CD4-positive, alpha-beta T cell treated with Interferon gamma for 1 hour (primary cell): ENCODE measurements around the gene SOX10.

Experiments
- DNase-seq: peaks from one replicate; pipeline ENCODE4 v3.0.0-alpha.2; 2020

SOX10 gene

DNA sequence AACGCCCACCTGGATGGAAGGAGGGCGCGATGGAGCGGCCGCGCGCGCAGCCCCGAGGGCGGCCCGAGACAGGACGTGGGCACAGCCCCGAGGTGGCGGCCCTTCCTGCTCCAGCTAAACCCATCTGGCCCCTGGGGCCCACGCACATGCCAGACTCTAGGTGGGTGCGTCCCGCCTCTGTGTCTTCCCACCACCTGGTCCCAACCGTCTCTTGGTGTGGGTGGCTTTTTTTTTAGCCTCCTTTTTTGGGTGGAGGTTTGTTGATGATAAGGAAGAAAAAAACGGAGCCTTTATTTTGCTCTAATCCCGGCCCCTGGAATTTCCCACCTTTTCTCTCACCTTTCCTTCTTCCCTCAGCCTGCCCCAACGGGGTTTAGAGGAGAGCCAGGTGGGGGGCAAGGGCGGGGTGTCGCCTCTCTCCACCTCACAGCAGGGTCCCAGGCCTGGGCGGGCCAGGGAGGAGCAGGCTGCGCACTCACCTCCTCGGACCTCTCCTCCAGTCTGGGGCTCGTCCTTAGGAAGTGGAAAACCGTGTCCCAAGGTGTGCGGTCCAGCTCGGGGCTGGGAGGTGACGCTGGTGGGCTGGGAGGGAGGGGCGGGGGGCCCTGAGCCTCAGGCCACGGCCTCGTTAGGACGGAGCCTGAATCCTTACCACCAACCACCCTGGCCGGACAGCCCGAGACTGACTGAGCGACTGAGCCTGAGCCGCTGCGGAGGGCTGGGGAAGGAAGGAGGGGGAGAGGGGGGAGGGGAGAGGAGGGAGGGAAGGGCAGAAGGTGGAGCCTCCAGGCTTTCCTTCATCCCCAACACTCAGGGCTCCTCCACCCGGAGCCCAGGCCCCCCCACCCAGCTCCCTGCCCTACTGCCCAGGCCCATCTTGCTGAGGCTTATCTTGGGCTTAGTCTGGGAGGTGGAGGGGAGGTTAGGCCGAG is at the start of gene SOX10:
Gene SOX10 (minus strand): TSS at position 696 of the 932 bp plus-strand sequence. CDS start 771 bp downstream, outside the sequence.
- DNase-seq, result no peak

DNA sequence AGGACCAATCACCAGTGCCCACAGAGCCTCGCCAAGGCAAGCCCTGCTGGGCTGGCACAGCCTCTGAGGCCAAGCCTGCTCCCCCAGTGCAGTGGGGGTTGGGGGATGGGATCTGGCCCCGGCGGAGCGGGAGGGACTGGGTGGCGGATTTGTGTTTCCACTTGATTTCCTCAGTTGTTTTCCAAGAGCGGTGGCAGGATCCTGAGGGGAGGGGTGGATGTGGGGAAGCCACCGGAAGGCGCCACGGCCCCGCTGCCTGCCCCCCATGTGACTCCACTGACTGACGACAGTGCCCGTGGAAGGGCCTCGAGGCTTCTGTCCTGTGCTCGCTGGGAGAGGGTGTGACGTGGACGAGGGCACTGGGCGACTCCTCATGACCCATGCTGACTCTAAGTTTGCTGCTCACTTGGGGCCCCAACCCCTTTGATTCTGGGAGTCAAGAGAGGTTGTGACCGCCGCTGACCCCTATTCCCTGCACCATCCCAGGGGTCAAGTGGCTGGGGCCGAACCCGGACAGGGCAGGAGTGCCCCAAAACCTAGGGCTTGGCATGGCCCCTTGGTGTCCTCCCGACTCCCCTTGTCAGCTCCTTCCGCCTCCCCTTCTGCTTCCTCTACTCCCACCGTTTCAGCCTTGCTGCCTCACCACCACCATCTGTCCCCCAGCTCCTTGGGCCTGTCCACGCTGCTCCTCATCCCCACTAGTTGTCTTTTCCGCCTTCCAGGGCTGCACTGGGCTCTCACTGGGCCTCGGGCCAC is 49.3 kb upstream of the SOX10 start:
- DNase-seq, result no peak

DNA sequence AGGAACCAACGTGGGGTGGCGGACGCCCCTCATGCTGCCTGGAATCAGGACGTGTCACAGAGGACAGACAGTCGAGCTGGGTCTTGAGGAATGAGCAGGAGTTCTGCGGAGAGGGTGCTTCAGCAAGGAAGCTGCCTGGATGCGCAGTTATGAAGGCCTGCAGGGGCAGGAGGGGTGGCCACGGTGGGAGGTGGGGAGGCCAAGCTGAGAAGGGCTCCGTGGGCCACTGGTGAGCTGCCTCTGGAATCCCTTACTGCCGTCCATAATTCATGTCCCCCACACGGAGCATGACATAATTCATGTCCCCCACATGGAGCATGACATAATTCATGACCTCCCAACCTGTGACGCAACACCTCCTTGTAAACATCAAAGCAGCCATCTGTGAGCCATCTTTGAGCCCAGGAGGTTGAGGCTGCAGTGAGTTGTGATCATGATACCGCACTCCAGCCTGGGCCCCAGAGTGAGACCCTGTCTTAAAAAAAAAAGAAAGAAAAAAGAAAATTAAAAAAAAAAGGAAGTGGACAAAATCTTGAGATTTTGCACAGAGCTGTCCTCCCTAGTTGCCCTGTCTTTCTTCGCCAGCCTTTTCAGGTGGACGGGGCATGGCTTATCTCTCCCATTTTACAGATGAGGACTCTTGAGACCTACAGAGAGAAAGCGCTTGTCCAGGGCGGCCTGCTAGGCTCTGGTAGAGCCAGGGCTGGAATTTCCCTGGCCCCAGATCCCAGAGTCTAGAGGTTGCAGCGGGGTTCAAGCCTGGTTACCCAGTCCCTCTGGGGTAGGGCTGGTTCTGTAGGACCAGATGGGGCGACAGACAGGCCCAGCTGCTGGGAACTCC is 48.5 kb upstream of the SOX10 start:
- DNase-seq, result no peak

DNA sequence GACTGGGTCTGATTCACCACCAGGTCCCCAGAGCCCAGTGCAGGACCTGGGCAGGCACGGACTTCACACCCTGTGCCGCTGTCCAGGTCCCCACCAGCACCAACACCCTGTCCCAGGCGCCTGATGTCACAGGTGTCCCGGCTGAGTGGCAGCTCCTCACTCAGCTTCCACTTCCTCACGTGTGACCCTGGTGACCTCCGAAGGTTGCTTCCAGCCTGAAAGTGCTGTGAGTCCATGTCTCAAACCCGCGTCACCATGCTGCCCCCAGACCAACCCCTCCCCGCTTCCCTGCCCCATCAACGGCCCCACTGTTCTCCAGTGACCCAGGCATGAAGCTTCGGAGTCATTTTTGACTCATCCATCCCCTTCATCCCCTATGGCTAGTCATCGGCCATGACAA is 47.1 kb upstream of the SOX10 start:
- no peak for DNase-seq

DNA sequence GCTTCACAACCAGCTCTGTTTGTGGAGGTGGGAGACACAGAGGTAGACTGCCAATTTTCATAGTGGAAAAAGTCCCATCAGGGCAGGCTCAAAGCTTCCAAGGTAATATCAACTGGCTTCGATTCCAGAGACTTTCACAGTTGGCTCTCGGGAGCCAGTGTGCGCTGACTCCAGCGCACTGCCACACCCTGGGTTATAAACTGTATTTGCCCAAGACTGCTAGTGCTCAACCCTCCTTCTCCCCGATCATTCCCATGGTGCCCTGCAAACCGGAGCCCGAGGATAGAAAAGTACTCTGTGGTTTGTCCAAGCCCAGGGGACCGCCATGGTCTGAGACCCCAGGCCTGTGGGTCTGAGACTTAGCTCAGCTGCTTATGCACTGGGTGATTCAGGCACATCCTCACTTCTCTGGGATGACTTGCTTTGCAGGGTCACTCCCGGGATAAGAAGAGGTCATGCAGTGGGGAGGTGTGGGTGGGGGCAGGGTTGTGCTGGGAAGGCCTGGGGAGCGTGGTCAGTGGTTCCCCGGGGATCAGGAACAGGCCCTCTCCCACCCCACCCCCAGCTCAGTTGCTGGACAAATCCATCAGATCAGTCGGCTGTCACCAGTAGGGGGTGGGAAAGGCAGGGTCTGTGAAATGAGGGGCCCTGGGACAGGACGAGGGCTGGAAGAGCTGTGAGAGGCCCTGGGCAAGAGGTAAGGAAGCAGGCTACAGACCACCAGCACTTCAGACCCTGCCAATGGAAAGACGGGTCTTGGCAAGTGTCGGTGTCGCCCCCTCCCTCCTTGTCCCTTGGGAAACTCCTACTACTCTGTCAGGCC is 46.2 kb upstream of the SOX10 start:
- DNase-seq, result no peak

DNA sequence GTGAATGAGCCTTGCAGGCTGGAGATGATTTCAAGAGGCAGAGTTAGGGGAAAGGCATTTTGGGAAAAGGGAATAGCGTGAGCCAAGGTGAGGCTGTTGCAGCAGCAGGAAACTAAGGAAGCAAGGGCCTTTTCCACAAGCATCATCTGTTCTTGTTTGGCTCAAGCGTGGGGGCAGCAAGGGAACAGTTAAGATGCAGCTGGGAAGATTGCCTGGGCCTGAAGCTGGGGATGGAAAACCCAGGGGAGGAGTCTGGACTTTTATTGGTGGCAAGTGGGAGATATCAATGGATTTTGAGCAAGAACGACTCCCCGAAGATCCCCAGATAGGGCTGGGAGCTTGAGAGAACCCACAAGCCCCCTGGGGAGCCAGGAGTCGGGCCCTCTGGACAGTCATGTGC is 45.5 kb upstream of the SOX10 start:
- DNase-seq, result no peak

DNA sequence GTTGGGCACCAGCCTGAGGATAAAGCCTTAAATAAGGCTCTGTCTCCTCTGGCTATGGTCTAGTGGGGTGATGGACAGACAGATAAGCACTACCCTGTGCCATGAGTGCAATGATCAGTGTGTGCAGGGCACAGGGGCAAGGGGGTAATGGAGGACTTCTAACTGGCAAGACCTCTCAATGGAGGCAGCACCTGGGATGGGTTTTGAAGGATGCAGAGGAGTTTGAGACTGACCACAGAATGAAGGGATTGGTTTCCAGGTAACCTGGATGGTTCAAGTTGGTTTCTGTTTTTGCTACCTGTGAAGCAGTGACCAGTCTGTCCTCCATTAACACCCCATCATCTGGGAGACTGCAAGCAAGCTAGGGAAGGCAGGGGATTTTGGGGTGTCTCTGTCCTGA is 45.0 kb upstream of the SOX10 start:
- no peak for DNase-seq

DNA sequence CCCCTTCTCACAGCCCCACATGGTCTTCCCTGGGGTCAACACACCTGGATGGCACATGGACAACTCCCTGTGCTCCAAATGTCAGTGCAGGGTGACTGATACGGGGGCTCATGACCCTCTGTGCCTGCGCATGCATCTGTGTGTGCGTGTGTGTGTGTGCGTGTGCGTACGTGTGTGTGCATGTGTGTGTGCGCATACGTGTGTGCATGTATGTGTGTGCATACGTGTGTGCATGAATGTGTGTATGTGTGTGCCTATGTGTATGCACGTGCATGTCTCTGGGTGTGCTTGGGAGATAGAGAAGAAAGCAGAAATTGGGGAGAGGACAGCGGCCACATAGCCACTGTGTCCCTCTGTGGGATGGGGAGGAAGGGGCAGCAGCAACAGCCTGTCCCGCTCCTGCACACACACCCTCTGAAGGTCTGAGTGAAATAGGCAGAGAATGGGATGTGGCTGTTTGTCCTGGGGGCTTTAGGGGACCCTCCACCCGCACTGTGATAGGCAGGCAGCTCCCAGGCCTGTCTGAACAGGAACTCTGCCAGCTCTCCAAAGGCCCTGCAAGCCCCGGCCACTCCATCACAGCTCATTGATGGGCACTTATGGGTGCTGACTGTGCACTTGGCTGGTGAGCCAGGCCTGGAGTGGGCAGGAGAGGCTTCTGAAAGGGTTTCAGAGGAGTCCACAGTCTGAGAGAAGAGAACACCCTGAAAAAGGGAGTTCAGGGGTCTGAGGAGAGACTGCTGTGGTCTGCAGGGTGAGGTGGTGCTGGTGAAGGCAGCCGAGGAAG is 44.2 kb upstream of the SOX10 start:
- no peak for DNase-seq

DNA sequence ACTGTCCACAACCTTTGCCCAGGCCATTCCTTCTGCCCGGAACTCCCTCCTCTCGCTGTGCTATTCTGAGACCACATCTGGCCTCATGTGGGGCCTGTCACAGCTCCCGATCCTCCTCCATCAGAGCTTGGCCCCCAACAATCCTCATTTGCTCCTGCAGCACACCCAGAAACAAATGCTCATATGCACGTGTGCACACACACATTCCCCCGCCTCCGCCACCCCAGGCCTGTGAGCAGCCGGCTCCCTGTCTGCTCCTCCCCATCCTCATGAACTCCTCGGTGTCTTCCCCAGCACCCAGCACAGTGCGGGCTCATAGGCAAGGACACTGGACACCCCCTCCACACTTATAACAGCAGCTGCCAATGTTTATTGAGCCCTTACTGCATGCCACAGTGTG is 43.1 kb upstream of the SOX10 start:
- DNase-seq, result no peak

DNA sequence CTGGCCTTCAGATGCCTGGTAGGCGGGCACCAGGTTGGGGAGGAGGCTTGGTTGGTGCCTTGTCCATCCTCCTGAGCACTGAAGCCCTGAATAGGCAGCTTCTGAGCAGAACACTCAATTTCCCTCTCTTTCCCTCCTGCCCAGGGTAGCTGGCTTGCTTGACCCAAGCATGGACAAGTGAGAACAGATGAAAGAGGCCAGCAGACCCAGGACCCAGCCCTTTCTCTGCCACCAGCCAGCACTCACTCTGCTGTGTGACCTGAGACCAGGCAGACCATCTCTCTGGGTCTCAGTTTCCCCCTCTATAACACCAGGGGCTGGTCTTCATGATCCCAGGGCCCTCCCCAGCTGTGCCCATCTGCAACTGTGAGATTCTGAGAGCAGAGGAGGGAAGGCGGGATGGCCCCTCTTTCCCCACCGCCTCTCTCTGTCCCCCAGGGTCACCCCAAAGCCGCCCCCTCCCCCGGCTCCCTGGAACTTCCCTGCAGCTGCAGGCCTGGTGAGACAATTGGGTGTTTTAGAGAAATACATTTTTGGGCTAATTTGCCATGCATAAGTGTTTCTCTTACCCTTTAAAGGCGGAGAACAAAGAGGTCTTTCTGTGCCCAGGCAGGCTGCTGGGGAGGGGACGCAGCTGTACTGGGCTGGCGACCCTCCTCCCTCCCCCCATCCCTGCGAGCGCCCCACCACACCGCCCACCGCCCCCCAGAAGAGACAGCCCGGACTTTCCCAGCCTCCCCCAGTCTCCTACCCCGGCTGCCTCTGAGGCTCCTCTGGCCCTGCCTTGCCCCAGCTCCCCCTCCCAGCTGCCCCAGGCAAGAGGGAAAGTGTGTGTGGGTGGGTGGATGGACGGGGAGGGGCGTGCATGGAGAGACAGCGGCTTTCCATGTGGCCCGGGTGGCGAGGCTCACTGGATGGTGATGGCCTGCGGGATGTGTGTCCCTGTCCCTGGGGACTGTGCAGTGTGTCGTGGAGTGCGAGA is 42.1 kb upstream of the SOX10 start:
- DNase-seq, result no peak

DNA sequence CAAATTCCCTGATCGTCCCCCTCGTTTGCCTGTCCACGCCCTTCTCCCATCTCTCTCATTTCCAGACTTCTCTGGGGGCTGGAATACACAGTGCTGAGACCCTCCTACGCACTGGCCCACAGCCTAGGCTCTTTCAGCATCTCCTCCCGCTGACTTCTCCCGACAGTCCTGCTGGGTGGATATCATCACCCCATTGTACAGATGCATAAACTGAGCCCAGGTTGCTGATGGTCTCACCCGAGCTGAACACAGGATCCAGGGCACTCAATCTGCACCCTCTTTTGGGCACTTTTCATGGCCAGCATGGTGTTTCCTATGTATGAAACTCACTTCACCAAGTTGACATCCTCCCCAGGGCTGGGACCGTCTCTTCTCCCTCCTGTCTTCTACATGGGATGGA is 41.2 kb upstream of the SOX10 start:
- no peak for DNase-seq

DNA sequence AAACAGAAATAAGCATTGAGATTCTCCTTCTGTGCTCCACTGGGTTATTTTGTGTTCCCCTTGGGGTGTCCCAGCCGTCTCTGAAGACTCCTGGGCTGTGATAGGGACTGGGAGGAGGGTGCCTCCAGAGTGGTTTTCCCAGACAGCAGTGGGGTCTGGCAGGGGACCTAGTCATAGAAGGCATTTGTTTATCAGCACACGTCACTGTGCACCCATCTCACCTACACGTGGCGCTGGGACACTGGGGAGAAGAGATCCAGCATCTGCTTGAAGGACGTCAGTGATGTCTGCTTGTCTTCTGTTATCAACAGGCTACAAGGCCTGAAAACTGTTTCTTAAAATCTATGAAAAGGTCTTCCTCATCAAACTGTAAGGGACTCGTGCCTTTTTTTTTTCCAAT is 38.7 kb upstream of the SOX10 start:
- DNase-seq, result no peak

DNA sequence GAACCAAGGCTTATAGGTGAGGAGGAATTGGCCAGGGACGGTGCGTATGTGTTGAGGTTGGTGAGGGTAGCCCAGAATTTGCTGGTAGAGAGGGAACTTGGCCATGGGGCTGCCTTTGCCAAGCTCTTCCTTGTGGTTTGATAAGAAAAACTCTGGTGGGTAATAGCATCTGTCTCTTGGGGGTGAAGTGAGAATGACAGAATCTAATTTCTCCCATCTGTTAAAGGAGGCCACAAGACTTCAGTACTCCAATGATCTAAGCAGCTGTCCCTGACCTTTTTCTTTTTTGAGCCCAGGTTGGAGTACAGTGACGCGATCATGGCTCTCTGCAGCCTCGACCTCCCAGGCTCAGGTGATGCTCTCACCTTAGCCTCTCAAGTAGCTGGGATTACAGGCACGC is 36.9 kb upstream of the SOX10 start:
- DNase-seq, result no peak

DNA sequence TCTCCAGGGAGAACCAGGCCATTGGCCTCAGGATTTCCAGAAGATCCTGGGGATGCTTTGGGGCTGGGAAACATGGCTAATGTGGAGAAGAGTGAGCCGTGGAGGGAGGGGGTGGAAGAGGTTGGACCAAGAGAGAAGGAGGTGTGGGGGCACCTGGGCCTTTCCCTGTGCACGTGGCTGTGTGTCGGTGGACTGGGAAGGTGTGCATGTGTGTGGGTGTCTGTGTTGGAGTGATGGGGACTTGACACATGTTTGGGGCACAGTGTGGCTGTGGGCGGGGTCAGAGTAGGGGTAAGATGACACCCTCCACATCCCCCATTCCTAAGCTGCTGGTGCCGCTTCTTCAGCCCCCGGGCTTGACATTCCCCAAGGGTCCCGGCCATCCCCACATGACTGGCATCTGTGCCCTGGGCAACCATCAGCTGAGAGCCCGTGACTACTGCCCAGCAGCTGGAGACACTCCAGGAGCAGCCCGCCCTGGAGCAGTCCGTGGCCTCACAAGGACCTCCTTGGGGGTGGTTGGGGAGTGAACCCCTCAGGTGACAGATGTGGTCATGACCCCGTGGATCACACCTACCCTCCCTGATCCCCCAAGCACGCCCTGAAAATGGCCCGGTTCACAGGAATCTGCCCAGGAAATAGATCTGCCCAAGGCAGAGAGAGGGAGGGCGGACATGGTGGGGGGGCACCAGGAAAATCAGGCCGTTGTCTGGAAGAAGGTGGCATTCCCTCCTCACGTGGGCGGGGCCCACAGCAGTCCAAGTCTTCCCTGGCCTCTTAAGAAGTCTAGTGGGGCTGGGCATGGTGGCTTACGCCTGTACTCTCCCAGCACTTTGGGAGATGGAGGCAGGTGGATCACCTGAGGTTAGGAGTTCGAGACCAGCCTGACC is 34.8 kb upstream of the SOX10 start:
- no peak for DNase-seq

DNA sequence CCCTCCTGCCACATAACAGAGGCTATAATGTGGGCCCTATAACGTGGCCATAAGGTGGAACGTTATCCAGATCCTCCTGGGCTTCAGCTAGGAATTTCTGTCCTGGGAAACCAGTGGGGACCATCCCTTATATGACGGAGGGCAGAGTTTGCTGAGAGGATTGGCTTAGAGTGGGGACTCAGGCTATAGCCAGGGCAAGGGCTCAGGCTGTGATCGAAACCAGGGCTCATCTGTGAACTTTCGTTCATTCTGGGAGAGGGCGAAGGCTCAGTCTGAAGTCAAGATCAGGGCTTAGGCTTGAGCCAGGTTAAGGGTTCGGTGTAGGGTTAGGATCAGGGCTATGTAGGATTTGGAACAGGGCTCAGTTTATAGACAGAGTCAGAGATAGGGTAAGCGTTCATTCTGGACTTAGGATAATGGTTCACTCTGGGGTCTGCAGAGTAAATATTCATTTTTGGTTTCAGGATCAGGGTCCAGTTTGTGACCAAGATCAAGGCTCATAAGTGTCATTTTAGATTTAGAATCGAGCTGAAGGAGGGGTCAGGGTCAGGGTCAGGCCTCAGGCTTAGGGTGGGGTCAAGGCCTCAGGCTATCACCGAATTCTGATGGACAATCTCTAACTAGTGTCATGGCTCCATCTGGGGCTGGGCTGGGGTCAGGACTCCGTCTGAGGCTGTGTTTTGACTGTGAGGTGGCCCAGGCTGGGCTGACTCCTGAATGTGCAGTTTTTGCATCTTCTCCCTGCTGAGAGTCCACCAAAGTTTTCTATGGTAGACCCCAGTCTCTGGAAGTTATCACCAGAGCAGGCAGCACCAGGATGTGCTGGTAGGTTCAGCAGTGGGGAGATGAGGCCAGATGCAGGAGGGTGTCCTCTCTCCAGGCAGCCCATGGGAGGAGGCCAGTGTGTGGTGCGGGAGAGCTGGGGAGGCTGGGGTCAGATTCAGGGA is 33.9 kb upstream of the SOX10 start:
- DNase-seq, result no peak

DNA sequence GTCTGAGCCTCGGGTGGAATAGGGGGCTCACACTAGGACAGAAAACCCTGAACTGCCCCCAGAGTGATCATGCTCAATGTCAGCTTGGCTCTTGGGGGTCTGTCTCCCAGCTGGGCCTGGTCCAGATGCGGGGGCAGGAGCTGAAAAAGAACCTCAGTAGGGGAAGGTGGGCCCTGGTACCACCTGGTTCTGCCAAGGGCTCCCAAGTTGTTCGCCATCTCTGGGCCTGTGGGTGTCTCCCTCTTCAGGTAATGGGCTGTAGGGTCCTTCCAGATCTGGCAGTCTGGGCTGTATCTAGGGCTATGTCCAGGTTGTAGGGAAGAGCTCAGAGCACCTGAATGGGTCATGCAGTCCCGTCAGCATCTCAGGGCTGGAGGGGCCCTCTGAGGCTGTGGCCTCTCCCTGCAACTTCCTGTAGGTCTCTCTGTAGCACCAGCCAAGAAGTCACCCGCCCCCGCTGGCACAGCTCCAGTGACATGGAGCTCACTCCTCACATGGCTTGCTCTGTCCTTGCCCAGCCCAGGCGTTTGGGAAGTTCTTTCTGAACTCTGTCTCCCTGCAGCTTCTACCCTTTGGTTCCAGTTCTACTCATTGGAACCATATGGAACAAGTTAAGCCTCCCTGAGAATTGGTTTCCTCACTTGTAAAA is 33.0 kb upstream of the SOX10 start:
- DNase-seq, result no peak
